H9 (cell line): ENCODE data around the gene RRAS. TPM values are rescaled to one million over a fixed set of nuclear protein-coding genes. Genes with fewer than 3 reads are reported as not detected.

Source experiments
- DNase-seq: peaks from one replicate; pipeline ENCODE4 v3.0.0-alpha.2; 2017
- H2AFZ ChIP-seq: one replicate; pipeline ENCODE4 v1.6.1; 2013; ENCODE audit warnings: mild to moderate bottlenecking, low read length, control low read depth, moderate library complexity
- H2AK5ac ChIP-seq: 2 replicates; pipeline ENCODE4 v1.6.1; 2013; ENCODE audit warnings: low read length, control low read depth, mixed read lengths; ENCODE audit not compliant: insufficient read length
- H2BK120ac ChIP-seq: one replicate; pipeline ENCODE4 v1.6.1; 2013; ENCODE audit warnings: low read depth, mild to moderate bottlenecking, low read length, control low read depth, inconsistent platforms; ENCODE audit not compliant: poor library complexity, severe bottlenecking
- H2BK12ac ChIP-seq: 2 replicates; pipeline ENCODE4 v1.6.1; 2013; ENCODE audit warnings: low read length, control low read depth, mixed read lengths, low read depth; ENCODE audit not compliant: insufficient read length
- H2BK15ac ChIP-seq: 2 replicates; pipeline ENCODE4 v1.6.1; 2013; ENCODE audit warnings: low read depth, low read length, control low read depth
- H2BK20ac ChIP-seq: one replicate; pipeline ENCODE4 v1.6.1; 2013; ENCODE audit warnings: low read depth, mild to moderate bottlenecking, low read length, control low read depth, inconsistent platforms; ENCODE audit not compliant: poor library complexity, severe bottlenecking
- H2BK5ac ChIP-seq: 2 replicates; pipeline ENCODE4 v1.6.1; 2013; ENCODE audit warnings: low read length, control low read depth, mixed read lengths; ENCODE audit not compliant: insufficient read length
- H3K14ac ChIP-seq: 2 replicates; pipeline ENCODE4 v1.6.1; 2013; ENCODE audit warnings: low read length, control low read depth; ENCODE audit not compliant: insufficient read depth
- H3K18ac ChIP-seq: 2 replicates; pipeline ENCODE4 v1.6.1; 2013; ENCODE audit warnings: low read depth, mild to moderate bottlenecking, mixed read lengths, low read length, control low read depth; ENCODE audit not compliant: insufficient read length
- H3K23ac ChIP-seq: 2 replicates; pipeline ENCODE4 v1.6.1; 2013; ENCODE audit warnings: low read length, control low read depth, mixed read lengths, low read depth; ENCODE audit not compliant: insufficient read length
- H3K23me2 ChIP-seq: 2 replicates; pipeline ENCODE4 v1.6.1; 2013; ENCODE audit warnings: low read depth, mild to moderate bottlenecking, mixed read lengths, low read length, control low read depth; ENCODE audit not compliant: insufficient read length, poor library complexity, severe bottlenecking
- H3K27ac ChIP-seq: 2 replicates; pipeline ENCODE4 v1.5.1; 2013; ENCODE audit warnings: low read length, control low read depth, mixed read lengths, low read depth; ENCODE audit not compliant: insufficient read length
- H3K27me3 ChIP-seq: 2 replicates; pipeline ENCODE4 v1.6.1; 2013; ENCODE audit warnings: low read length, control low read depth, inconsistent platforms; ENCODE audit not compliant: insufficient read depth
- H3K4ac ChIP-seq: 2 replicates; pipeline ENCODE4 v1.6.1; 2013; ENCODE audit warnings: low read depth, mild to moderate bottlenecking, control low read depth, inconsistent platforms, low read length, moderate library complexity
- H3K4me1 ChIP-seq: 2 replicates; pipeline ENCODE4 v1.6.1; 2013; ENCODE audit warnings: low read length, control low read depth, inconsistent platforms; ENCODE audit not compliant: insufficient read depth
- H3K4me2 ChIP-seq: 2 replicates; pipeline ENCODE4 v1.6.1; 2013; ENCODE audit warnings: low read length, control low read depth, mixed read lengths; ENCODE audit not compliant: insufficient read length, insufficient read depth
- H3K56ac ChIP-seq: 2 replicates; pipeline ENCODE4 v1.6.1; 2013; ENCODE audit warnings: low read depth, mild to moderate bottlenecking, mixed read lengths, low read length, control low read depth; ENCODE audit not compliant: insufficient read length
- H3K79me1 ChIP-seq: 2 replicates; pipeline ENCODE4 v1.6.1; 2013; ENCODE audit warnings: low read depth, mild to moderate bottlenecking, moderate library complexity, low read length, control low read depth, inconsistent platforms; ENCODE audit not compliant: insufficient read depth, poor library complexity, severe bottlenecking
- H3K79me2 ChIP-seq: 2 replicates; pipeline ENCODE4 v1.6.1; 2013; ENCODE audit warnings: low read length, control low read depth, inconsistent platforms; ENCODE audit not compliant: insufficient read depth
- H3K9ac ChIP-seq: 2 replicates; pipeline ENCODE4 v1.6.1; 2013; ENCODE audit warnings: low read length, control low read depth, mixed read lengths; ENCODE audit not compliant: insufficient read length; ENCODE audit errors: extremely low read depth
- H3K9me3 ChIP-seq: one replicate; pipeline ENCODE4 v1.6.1; 2013; ENCODE audit warnings: low read depth, low read length, inconsistent platforms; ENCODE audit not compliant: control insufficient read depth
- H3T11ph ChIP-seq: one replicate; pipeline ENCODE4 v1.6.1; 2013; ENCODE audit warnings: mild to moderate bottlenecking, low read length, control low read depth, inconsistent platforms
- H4K20me1 ChIP-seq: one replicate; pipeline ENCODE4 v1.6.1; 2013; ENCODE audit not compliant: control insufficient read depth, insufficient read length, insufficient read depth
- H4K5ac ChIP-seq: 2 replicates; pipeline ENCODE4 v1.6.1; 2013; ENCODE audit warnings: low read depth, mild to moderate bottlenecking, mixed read lengths, low read length, control low read depth; ENCODE audit not compliant: insufficient read length
- H4K8ac ChIP-seq: replicated peaks from 2 replicates; pipeline ENCODE4 v1.6.1; 2013; ENCODE audit warnings: low read length, control low read depth, mixed read lengths, low read depth; ENCODE audit not compliant: insufficient read length
- H4K91ac ChIP-seq: 2 replicates; pipeline ENCODE4 v1.6.1; 2013; ENCODE audit warnings: low read depth, mild to moderate bottlenecking, moderate library complexity, mixed read lengths, low read length, control low read depth; ENCODE audit not compliant: insufficient read length
- H3K27ac Mint-ChIP-seq, 3 experiments: 2 replicates in 2 of 3; 3 replicates in 1 of 3; pipeline ENCODE4 v1.8.0; 2020 to 2021; ENCODE audit warnings: mixed read lengths in 3 of 3, mild to moderate bottlenecking in 1 of 3, moderate library complexity in 1 of 3
- H3K27me3 Mint-ChIP-seq: 2 replicates; pipeline ENCODE4 v1.8.0; 2021; ENCODE audit warnings: low read depth, mild to moderate bottlenecking, moderate library complexity, mixed read lengths
- H3K36me3 Mint-ChIP-seq, 3 experiments: 2 replicates in 2 of 3; 3 replicates in 1 of 3; pipeline ENCODE4 v1.8.0; 2020 to 2021; ENCODE audit warnings: low read depth in 3 of 3, mixed read lengths in 3 of 3; ENCODE audit not compliant: insufficient read depth in 1 of 3
- H3K4me1 Mint-ChIP-seq, 2 experiments: 2 replicates each; pipeline ENCODE4 v1.8.0; 2020; ENCODE audit warnings: mixed read lengths in 2 of 2
- H3K4me3 Mint-ChIP-seq, 2 experiments: 2 replicates in 1 of 2; 3 replicates in 1 of 2; pipeline ENCODE4 v1.8.0; 2020 to 2021; ENCODE audit warnings: mild to moderate bottlenecking in 2 of 2, mixed read lengths in 2 of 2, moderate library complexity in 1 of 2
- H3K9me3 Mint-ChIP-seq, 2 experiments: 2 replicates in 1 of 2; 3 replicates in 1 of 2; pipeline ENCODE4 v1.8.0; 2020; ENCODE audit warnings: mild to moderate bottlenecking in 2 of 2, mixed read lengths in 2 of 2, moderate library complexity in 1 of 2
- CTCF ChIP-seq: fragments of 200-600 bp; sonication (generic); conservative IDR thresholded peaks from 3 replicates; pipeline ENCODE4 v1.8.0; 2021; ENCODE audit warnings: antibody characterized with exemption, mild to moderate bottlenecking
- WGBS: extraction: QIAGEN DNeasy Blood & Tissue Kit; methylation state at CpG from one replicate; pipeline ENCODE4 v1.1.7; 2013; ENCODE audit warnings: missing lambda C conversion rate, low lambda C conversion rate, mixed read lengths; ENCODE audit not compliant: insufficient read length; ENCODE audit errors: extremely low coverage; 5-methylcytosine and 5-hydroxymethylcytosine counted together
- total RNA-seq: library from RNA; stranded (reverse); gene quantifications from 2 replicates; pipeline ENCODE4 v1.2.1, GENCODE V29; 2021

The RRAS gene
- total RNA-seq, 1 experiment from 2014 or later, result 9.9 TPM

GRCh38 chr19:49590971-49591730 lies 48.8 kb downstream of the RRAS start, which contains the start of gene PRR12:
TSS of gene PRR12 (plus strand) at chr19:49591182. CDS start at chr19:49591655, 473 bp downstream.
- Histone ChIP-seq H3K9ac (peak within 1 kb of the TSS; percentile 90), H3K23me2 (peaks cover 14% of the 10 kb centered on the region), H3K79me2 (peaks cover 5% of the 10 kb centered on the region; the same call in 1 of the 2 replicates), H3K4ac (no peak within 1 kb of the TSS), H3K27me3 (no peaks in the 10 kb centered on the region), H4K8ac (no peak within 1 kb of the TSS), H2BK12ac (no peak within 1 kb of the TSS), H3T11ph (no peak within 1 kb of the TSS), H3K14ac (peak within 1 kb of the TSS; percentile 88), H3K27ac (peak within 1 kb of the TSS; percentile 90), H4K20me1 (no peaks in the 10 kb centered on the region), H3K23ac (no peak within 1 kb of the TSS), H3K18ac (peak within 1 kb of the TSS; percentile 56), H3K56ac (no peak within 1 kb of the TSS), H2BK5ac (peak within 1 kb of the TSS; percentile 88), H2BK120ac (no peak within 1 kb of the TSS), H3K9me3 (no peaks in the 10 kb centered on the region), H2BK15ac (0 out of 2 replicates have a peak within 1 kb of the TSS, but pooled peaks have one; percentile 84), H2AK5ac (no peak within 1 kb of the TSS), H4K91ac (no peak within 1 kb of the TSS), H3K4me1 (no peaks in the 10 kb centered on the region; the same call in 1 of the 2 replicates), H3K79me1 (peaks cover 11% of the 10 kb centered on the region), H2BK20ac (no peak within 1 kb of the TSS), H4K5ac (no peak within 1 kb of the TSS), H3K4me2 (peak within 1 kb of the TSS; percentile 100), H2AFZ (no peak within 1 kb of the TSS)
- peak; percentile 81 for DNase-seq
- no peaks in the 10 kb centered on the region for H3K27me3 Mint-ChIP-seq
- peak within 1 kb of the TSS; percentile 79 to 94 for H3K4me3 Mint-ChIP-seq
- H3K9me3 Mint-ChIP-seq, result no peaks in the 10 kb centered on the region; a peak in 2 of 5 replicates
- H3K27ac Mint-ChIP-seq, result peak within 1 kb of the TSS; percentile 96 to 98 (median 96)
- 0 out of 3 replicates have a peak, but pooled peaks have one; percentile 12 for TF ChIP-seq CTCF
- H3K4me1 Mint-ChIP-seq, result peaks cover 10 to 25% of the 10 kb centered on the region in 2 experiments
- peaks cover 13 to 20% (median 14%) of the 10 kb centered on the region in 3 experiments; a peak in 6 of 7 replicates for H3K36me3 Mint-ChIP-seq
- WGBS, result no CpG with 5 or more reads among the region's 66 CpGs
